Measurements from ENCODE around the gene SCPEP1.
A peak's percentile ranks its signal among the peaks of the same experiment; 100 is the strongest.
"Not testable (repeated sequence)": the region's sequence is repeated elsewhere in the genome, so short reads cannot be mapped to it uniquely, and the experiment has no call there.

Gene SCPEP1

GRCh38 chr17:56960596-56961538, 17.1 kb upstream of the SCPEP1 start, which contains the start of gene COIL:
Gene COIL (minus strand): TSS chr17:56961050. CDS start chr17:56961019, 31 bp downstream.
- DNase-seq = peak; percentile 63 to 96 (median 87)

GRCh38 chr17:56965241-56965640, 12.7 kb upstream of the SCPEP1 start:
- not testable (repeated sequence) for DNase-seq

GRCh38 chr17:56965681-56966080, 12.2 kb upstream of the SCPEP1 start:
- not testable (repeated sequence) for DNase-seq

- DNase-seq = no peak
Measured at GRCh38 chr17:56966338-56966737, 11.6 kb upstream of the SCPEP1 start.

GRCh38 chr17:56970974-56971373, 7.0 kb upstream of the SCPEP1 start:
- DNase-seq = no peak

- no peak for DNase-seq
Measured at GRCh38 chr17:56972111-56972730, 5.7 kb upstream of the SCPEP1 start.

GRCh38 chr17:56973520-56973919, 4.4 kb upstream of the SCPEP1 start:
- DNase-seq = no peak

- no peak for DNase-seq
Measured at GRCh38 chr17:56974055-56974454, 3.9 kb upstream of the SCPEP1 start.

GRCh38 chr17:56975656-56976055, 2.3 kb upstream of the SCPEP1 start:
- peak in 1 of 58 donors; percentile 3 for DNase-seq

- no peak for DNase-seq
Measured at GRCh38 chr17:56976941-56977608, 856 bp upstream of the SCPEP1 start.

- peak in 1 of 58 donors; percentile 7 for DNase-seq
Measured at GRCh38 chr17:56978441-56979090, 635 bp downstream of the SCPEP1 start.

GRCh38 chr17:56979091-56979480, 1.2 kb downstream of the SCPEP1 start:
- peak in 1 of 58 donors; percentile 4 for DNase-seq

GRCh38 chr17:56980526-56980925, 2.6 kb downstream of the SCPEP1 start:
- DNase-seq = not testable (repeated sequence)

GRCh38 chr17:56982312-56982711, 4.4 kb downstream of the SCPEP1 start:
- no peak for DNase-seq

GRCh38 chr17:56983366-56983765, 5.4 kb downstream of the SCPEP1 start:
- DNase-seq = no peak

GRCh38 chr17:56985371-56986162, 7.6 kb downstream of the SCPEP1 start:
- DNase-seq = peak in 1 of 58 donors; percentile 5

- DNase-seq = no peak
Measured at GRCh38 chr17:56987283-56987834, 9.4 kb downstream of the SCPEP1 start.

- no peak for DNase-seq
Measured at GRCh38 chr17:56988901-56989572, 11.1 kb downstream of the SCPEP1 start.

GRCh38 chr17:56992364-56992763, 14.4 kb downstream of the SCPEP1 start:
- no peak for DNase-seq

All from anterior cingulate cortex (tissue), 58 donors.